GM13977 (cell line): ENCODE data around the gene ZNF140.
A peak's percentile ranks its signal among the peaks of the same experiment; 100 is the strongest.

ENCODE experiments used
- DNase-seq: peaks from one replicate; pipeline ENCODE4 v3.0.0; 2012; ENCODE audit warnings: low spot score
- CTCF ChIP-seq: IDR thresholded peaks from 2 replicates; pipeline ENCODE4 v1.5.1; 2012; ENCODE audit warnings: mild to moderate bottlenecking, control low read depth; ENCODE audit not compliant: insufficient read depth; ENCODE audit errors: extremely low read depth, missing control alignments
- in situ Hi-C: fragments of 300-500 bp; cut with MboI; formaldehyde crosslinking; loops from one replicate; pipeline ENCODE4 v1.12.0; 2022; ENCODE audit warnings: low sequenced_read_pairs, low pct_unique_long_range_greater_than_20kb, mixed read lengths, inconsistent platforms; ENCODE audit not compliant: unreplicated experiment

Gene ZNF140

GRCh38 chr12:133058203-133059113, 22.3 kb upstream of the ZNF140 start:
- DNase-seq, result no peak
- in situ Hi-C loops, result no loop called here
- TF ChIP-seq CTCF, result no peak

- no peak for DNase-seq
- no peak for TF ChIP-seq CTCF
- in situ Hi-C loops, result no loop called here
These were observed 18.8 kb upstream of the ZNF140 start for GRCh38 chr12:133061954-133062353.

- TF ChIP-seq CTCF, result no peak
- in situ Hi-C loops, result no loop called here
- DNase-seq, result no peak
These were observed 17.2 kb upstream of the ZNF140 start for GRCh38 chr12:133063556-133063955.

GRCh38 chr12:133073836-133074235, 6.9 kb upstream of the ZNF140 start:
- no peak for DNase-seq
- in situ Hi-C loops, result no loop called here
- TF ChIP-seq CTCF, result no peak

- DNase-seq, result peak; percentile 82
- in situ Hi-C loops, result no loop called here
- TF ChIP-seq CTCF, result no peak
These were observed 726 bp upstream of the ZNF140 start for GRCh38 chr12:133080026-133080367.

- no peak for DNase-seq
- in situ Hi-C loops, result no loop called here
- no peak for TF ChIP-seq CTCF
These were observed 547 bp downstream of the ZNF140 start for GRCh38 chr12:133081159-133081780.
